Cardiac fibroblast (primary cell): Measurements from ENCODE around the gene FAM13A.

Experiments used
- DNase-seq, 2 donors: peaks; one replicate each; pipeline versions ENCODE4 v3.0.0 to v3.0.0-alpha.2; 2010; ENCODE audit warnings: low read depth in 2 of 2
- H3K4me3 ChIP-seq, 2 donors: replicated peaks in 1 of 2; 1 replicate in 1 of 2; 2 replicates in 1 of 2; pipeline ENCODE4 v1.5.1; 2011; ENCODE audit warnings: low read depth in 2 of 2, low read length in 2 of 2, mild to moderate bottlenecking in 2 of 2, moderate library complexity in 1 of 2
- CTCF ChIP-seq: IDR thresholded peaks from one replicate; pipeline ENCODE4 v1.5.1; 2011; ENCODE audit warnings: low read depth, mild to moderate bottlenecking, low read length, inconsistent platforms

FAM13A gene

GRCh38 chr4:88788424-88788823 is 268.6 kb downstream of the FAM13A start:
- no peak for DNase-seq
- H3K4me3 ChIP-seq: no peak overlapping the region
- no peak for TF ChIP-seq CTCF

DNA sequence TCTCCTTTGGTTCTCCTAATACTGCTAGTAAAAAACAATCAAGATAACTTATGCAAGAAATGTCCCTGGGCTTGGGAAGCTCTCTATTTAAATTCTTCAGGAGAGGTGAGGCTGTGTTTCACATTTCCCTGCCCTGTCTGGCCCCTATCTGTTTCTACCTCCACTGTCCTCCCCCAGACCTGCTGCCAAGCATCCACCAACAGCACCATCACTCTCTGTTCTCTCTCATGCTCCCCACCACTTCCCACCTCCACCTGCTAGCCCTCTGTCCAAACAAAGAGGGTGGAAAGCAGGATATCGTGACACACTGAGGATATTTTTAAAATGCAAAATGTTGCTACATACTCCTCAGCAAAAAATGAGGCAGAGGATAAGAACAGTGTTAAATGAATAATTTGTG is 271.0 kb downstream of the FAM13A start:
- no peak overlapping the region for H3K4me3 ChIP-seq
- TF ChIP-seq CTCF: no peak
- no peak for DNase-seq

GRCh38 chr4:88780389-88780788 is 276.6 kb downstream of the FAM13A start:
- no peak overlapping the region for H3K4me3 ChIP-seq
- no peak for DNase-seq
- no peak for TF ChIP-seq CTCF

GRCh38 chr4:88779431-88779830 is 277.6 kb downstream of the FAM13A start:
- no peak for TF ChIP-seq CTCF
- H3K4me3 ChIP-seq: no peak overlapping the region
- peak; percentile 45 to 47 for DNase-seq

GRCh38 chr4:88775529-88775928 is 281.5 kb downstream of the FAM13A start:
- H3K4me3 ChIP-seq: no peak overlapping the region
- no peak for TF ChIP-seq CTCF
- DNase-seq: no peak

GRCh38 chr4:88775026-88775425 is 282.0 kb downstream of the FAM13A start:
- no peak overlapping the region for H3K4me3 ChIP-seq
- TF ChIP-seq CTCF: no peak
- no peak for DNase-seq

DNA sequence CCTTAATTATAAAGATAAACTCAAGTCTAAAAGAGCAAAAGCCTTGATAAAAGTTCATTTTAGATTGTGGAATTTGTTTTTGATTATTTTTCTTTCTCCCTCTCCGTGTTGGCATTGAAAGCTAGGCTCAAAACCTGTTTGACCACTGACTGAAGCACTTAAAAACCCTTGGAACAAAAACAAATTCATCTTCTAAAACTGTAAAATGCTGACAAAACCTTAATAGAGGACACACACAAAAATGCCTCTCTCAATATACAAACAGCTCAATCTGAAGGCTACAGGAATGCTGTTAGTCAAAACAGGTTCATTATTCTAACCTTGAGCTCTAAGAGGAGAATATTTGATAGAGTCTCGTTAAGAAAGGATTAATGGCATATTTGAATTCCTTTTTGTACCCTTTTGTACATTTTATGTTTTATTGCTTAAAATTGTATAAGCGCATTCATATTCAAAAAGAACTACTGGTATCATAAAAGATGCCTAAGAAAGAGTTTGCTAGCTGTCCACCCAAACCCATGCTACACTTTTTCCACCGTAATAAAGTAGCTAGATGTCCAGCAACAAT is 285.0 kb downstream of the FAM13A start:
- H3K4me3 ChIP-seq: no peak overlapping the region
- no peak for DNase-seq
- TF ChIP-seq CTCF: no peak
